Hepatocyte (in vitro differentiated cells): ENCODE data around the gene ABLIM1.

Experiments used
- EZH2 ChIP-seq: fragments of 200-600 bp; sonication (generic); IDR thresholded peaks from 2 replicates; pipeline ENCODE4 v1.6.1; 2016; ENCODE audit warnings: antibody characterized with exemption, mild to moderate bottlenecking, borderline replicate concordance
- EZH2phosphoT487 ChIP-seq: fragments of 200-600 bp; sonication (generic); IDR thresholded peaks from one replicate; pipeline ENCODE4 v1.6.1; 2018; ENCODE audit warnings: antibody characterized with exemption, mild to moderate bottlenecking, low read depth, moderate library complexity; ENCODE audit not compliant: unreplicated experiment, severe bottlenecking
- TF ChIP-seq, protein P1 (sequence below): fragments of 200-600 bp; sonication (generic); IDR thresholded peaks from 2 replicates; pipeline ENCODE4 v1.5.1; 2016; ENCODE audit warnings: antibody characterized with exemption, mild to moderate bottlenecking; ENCODE audit not compliant: poor library complexity

DNA sequence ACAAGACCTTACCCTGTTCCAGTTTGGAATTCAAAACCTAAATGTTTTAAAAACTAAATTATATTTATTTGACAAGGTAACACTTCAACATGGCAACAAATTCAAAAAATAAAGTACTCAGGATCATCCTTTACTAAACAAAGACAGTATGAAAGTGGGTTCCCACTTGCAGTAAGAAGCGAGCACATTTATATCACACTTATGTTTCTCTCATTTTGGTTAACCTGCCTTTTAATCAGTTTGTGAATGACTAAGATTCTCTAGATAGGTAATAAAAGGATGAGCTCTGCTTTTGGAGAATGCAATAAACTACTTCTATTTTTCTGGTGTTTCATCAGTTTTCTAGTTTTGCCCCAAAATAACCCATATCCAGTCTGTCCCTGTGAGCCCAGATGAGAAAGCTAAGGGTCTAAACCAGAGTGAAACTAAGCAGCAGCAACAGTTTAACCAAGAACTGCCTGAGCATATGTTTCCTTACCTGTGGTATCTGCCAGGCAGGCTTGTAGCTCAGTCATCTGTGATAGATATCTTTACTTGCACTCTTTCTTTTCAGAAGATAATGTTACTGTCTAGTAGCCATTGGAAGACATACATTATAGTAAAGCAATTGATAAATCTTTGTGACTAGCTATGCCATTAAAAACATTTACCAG is 64.1 kb downstream of the ABLIM1 start:
- TF ChIP-seq, protein P1, sequence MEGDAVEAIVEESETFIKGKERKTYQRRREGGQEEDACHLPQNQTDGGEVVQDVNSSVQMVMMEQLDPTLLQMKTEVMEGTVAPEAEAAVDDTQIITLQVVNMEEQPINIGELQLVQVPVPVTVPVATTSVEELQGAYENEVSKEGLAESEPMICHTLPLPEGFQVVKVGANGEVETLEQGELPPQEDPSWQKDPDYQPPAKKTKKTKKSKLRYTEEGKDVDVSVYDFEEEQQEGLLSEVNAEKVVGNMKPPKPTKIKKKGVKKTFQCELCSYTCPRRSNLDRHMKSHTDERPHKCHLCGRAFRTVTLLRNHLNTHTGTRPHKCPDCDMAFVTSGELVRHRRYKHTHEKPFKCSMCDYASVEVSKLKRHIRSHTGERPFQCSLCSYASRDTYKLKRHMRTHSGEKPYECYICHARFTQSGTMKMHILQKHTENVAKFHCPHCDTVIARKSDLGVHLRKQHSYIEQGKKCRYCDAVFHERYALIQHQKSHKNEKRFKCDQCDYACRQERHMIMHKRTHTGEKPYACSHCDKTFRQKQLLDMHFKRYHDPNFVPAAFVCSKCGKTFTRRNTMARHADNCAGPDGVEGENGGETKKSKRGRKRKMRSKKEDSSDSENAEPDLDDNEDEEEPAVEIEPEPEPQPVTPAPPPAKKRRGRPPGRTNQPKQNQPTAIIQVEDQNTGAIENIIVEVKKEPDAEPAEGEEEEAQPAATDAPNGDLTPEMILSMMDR = no peak
- TF ChIP-seq EZH2 (no peak), EZH2phosphoT487 (no peak)
